ENCODE data around the gene VWCE. TPM values are rescaled to one million over a fixed set of nuclear protein-coding genes. Genes with fewer than 3 reads are reported as not detected.

VWCE gene
- polyA plus RNA-seq, 1 donor (not counting 4 experiments of a cell fraction or from before 2014, with no cell fraction given): 0.30 TPM

GRCh38 chr11:61266602-61267001 is 28.5 kb downstream of the VWCE start:
- no peak for DNase-seq (ENCODE audit: low read depth, low spot score)
- no peak overlapping the region for H3K4me2 ChIP-seq (ENCODE audit: control insufficient read depth, extremely low read depth, insufficient read depth, low read depth, low read length)
- dilution Hi-C loops (cut with MboI; ENCODE audit: extremely low pct_ligation_motif_present, low sequenced_read_pairs): no loop called here

GRCh38 chr11:61265357-61265756 is 29.8 kb downstream of the VWCE start:
- H3K36me3 ChIP-seq (ENCODE audit: control insufficient read depth in 2 of 2, extremely low read depth in 1 of 2, insufficient read depth in 2 of 2, low read length in 2 of 2): no peaks in the 10 kb centered on the region
- no peaks in the 10 kb centered on the region for H3K27me3 ChIP-seq (ENCODE audit: control insufficient read depth, extremely low read depth, insufficient read depth, low read length)
- no peak overlapping the region for H3K4me2 ChIP-seq (ENCODE audit: control insufficient read depth, extremely low read depth, insufficient read depth, low read depth, low read length)
- no peaks in the 10 kb centered on the region for H4K20me1 ChIP-seq (ENCODE audit: control insufficient read depth, extremely low read depth, insufficient read depth, low read length)
- no peaks in the 10 kb centered on the region for H3K9me3 ChIP-seq (ENCODE audit: control insufficient read depth, low read depth, low read length)
- H3K79me2 ChIP-seq (ENCODE audit: control insufficient read depth, insufficient read depth, low read length): no peaks in the 10 kb centered on the region
- no peak for FAIRE-seq
- DNase-seq (ENCODE audit: low read depth, low spot score): no peak
- H2AFZ ChIP-seq (ENCODE audit: control insufficient read depth, low read length): no peak overlapping the region
- dilution Hi-C loops (cut with MboI; ENCODE audit: extremely low pct_ligation_motif_present, low sequenced_read_pairs): no loop called here
- H3K9ac ChIP-seq (ENCODE audit: control insufficient read depth, extremely low read depth, insufficient read depth, low read length): no peak overlapping the region
- no peaks in the 10 kb centered on the region for H3K9me1 ChIP-seq (ENCODE audit: control insufficient read depth, extremely low read depth, insufficient read depth, low read length)
- peaks cover 11% of the 10 kb centered on the region for H3K4me1 ChIP-seq (ENCODE audit: control insufficient read depth, extremely low read depth, insufficient read depth, low read length)
- no peak overlapping the region for H3K4me3 ChIP-seq (ENCODE audit: control insufficient read depth in 2 of 3, extremely low read depth in 1 of 3, insufficient read depth in 2 of 3, low read depth in 1 of 3, low read length in 3 of 3)
- TF ChIP-seq EZH2 (IDR thresholded peaks at IDR 0.05; ENCODE audit: low read length): no peak
- no peak overlapping the region for H3K27ac ChIP-seq (ENCODE audit: control insufficient read depth, insufficient read depth, low read length)

More at GRCh38 chr11:61266602-61267001, 28.5 kb downstream of the VWCE start:
- Histone ChIP-seq H3K9me3 (ENCODE audit: control insufficient read depth, low read depth, low read length) (no peaks in the 10 kb centered on the region), H3K4me1 (ENCODE audit: control insufficient read depth, extremely low read depth, insufficient read depth, low read length) (peaks cover 12% of the 10 kb centered on the region), H3K9ac (ENCODE audit: control insufficient read depth, extremely low read depth, insufficient read depth, low read length) (no peak overlapping the region), H4K20me1 (ENCODE audit: control insufficient read depth, extremely low read depth, insufficient read depth, low read length) (no peaks in the 10 kb centered on the region), H3K79me2 (ENCODE audit: control insufficient read depth, insufficient read depth, low read length) (no peaks in the 10 kb centered on the region), H3K4me3 (ENCODE audit: control insufficient read depth in 2 of 3, extremely low read depth in 1 of 3, insufficient read depth in 2 of 3, low read depth in 1 of 3, low read length in 3 of 3) (no peak overlapping the region), H3K36me3 (ENCODE audit: control insufficient read depth in 2 of 2, extremely low read depth in 1 of 2, insufficient read depth in 2 of 2, low read length in 2 of 2) (no peaks in the 10 kb centered on the region), H2AFZ (ENCODE audit: control insufficient read depth, low read length) (no peak overlapping the region), H3K27ac (ENCODE audit: control insufficient read depth, insufficient read depth, low read length) (no peak overlapping the region), H3K27me3 (ENCODE audit: control insufficient read depth, extremely low read depth, insufficient read depth, low read length) (no peaks in the 10 kb centered on the region), H3K9me1 (ENCODE audit: control insufficient read depth, extremely low read depth, insufficient read depth, low read length) (no peaks in the 10 kb centered on the region)
- no peak for FAIRE-seq
- no peak for TF ChIP-seq CTCF (optimal IDR thresholded peaks at IDR 0.05 in 1 of 3, IDR thresholded peaks at IDR 0.05 in 1 of 3, conservative IDR thresholded peaks at IDR 0.05 in 1 of 3; ENCODE audit: extremely low read depth in 1 of 3, insufficient read depth in 2 of 3, low read length in 3 of 3)
- no peak for TF ChIP-seq EZH2 (IDR thresholded peaks at IDR 0.05; ENCODE audit: low read length)

- FAIRE-seq: no peak
- no peaks in the 10 kb centered on the region for H3K36me3 ChIP-seq (ENCODE audit: control insufficient read depth in 2 of 2, extremely low read depth in 1 of 2, insufficient read depth in 2 of 2, low read length in 2 of 2)
- no peak overlapping the region for H3K4me3 ChIP-seq (ENCODE audit: control insufficient read depth in 2 of 3, extremely low read depth in 1 of 3, insufficient read depth in 2 of 3, low read depth in 1 of 3, low read length in 3 of 3)
- DNase-seq (ENCODE audit: low read depth, low spot score): no peak
- no peaks in the 10 kb centered on the region for H3K9me3 ChIP-seq (ENCODE audit: control insufficient read depth, low read depth, low read length)
- no peaks in the 10 kb centered on the region for H3K27me3 ChIP-seq (ENCODE audit: control insufficient read depth, extremely low read depth, insufficient read depth, low read length)
- TF ChIP-seq EZH2 (IDR thresholded peaks at IDR 0.05; ENCODE audit: low read length) (no peak), CTCF (optimal IDR thresholded peaks at IDR 0.05 in 1 of 3, IDR thresholded peaks at IDR 0.05 in 1 of 3, conservative IDR thresholded peaks at IDR 0.05 in 1 of 3; ENCODE audit: extremely low read depth in 1 of 3, insufficient read depth in 2 of 3, low read length in 3 of 3) (no peak)
- no peaks in the 10 kb centered on the region for H4K20me1 ChIP-seq (ENCODE audit: control insufficient read depth, extremely low read depth, insufficient read depth, low read length)
- no peaks in the 10 kb centered on the region for H3K79me2 ChIP-seq (ENCODE audit: control insufficient read depth, insufficient read depth, low read length)
- H3K4me1 ChIP-seq (ENCODE audit: control insufficient read depth, extremely low read depth, insufficient read depth, low read length): peaks cover 8% of the 10 kb centered on the region
- H3K9me1 ChIP-seq (ENCODE audit: control insufficient read depth, extremely low read depth, insufficient read depth, low read length): no peaks in the 10 kb centered on the region
- H3K4me2 ChIP-seq (ENCODE audit: control insufficient read depth, extremely low read depth, insufficient read depth, low read depth, low read length): no peak overlapping the region
- dilution Hi-C loops (cut with MboI; ENCODE audit: extremely low pct_ligation_motif_present, low sequenced_read_pairs): no loop called here
- H2AFZ ChIP-seq (ENCODE audit: control insufficient read depth, low read length): no peak overlapping the region
- no peak overlapping the region for H3K9ac ChIP-seq (ENCODE audit: control insufficient read depth, extremely low read depth, insufficient read depth, low read length)
- no peak overlapping the region for H3K27ac ChIP-seq (ENCODE audit: control insufficient read depth, insufficient read depth, low read length)
Observed at GRCh38 chr11:61264795-61265194, 30.3 kb downstream of the VWCE start.

Data from keratinocyte (primary cell).